ENCODE measurements around the gene CLTB.

CLTB gene

GRCh38 chr5:176350416-176350815 lies 65.9 kb downstream of the CLTB start:
- DNase-seq (ENCODE audit: low read depth): no peak

DNA sequence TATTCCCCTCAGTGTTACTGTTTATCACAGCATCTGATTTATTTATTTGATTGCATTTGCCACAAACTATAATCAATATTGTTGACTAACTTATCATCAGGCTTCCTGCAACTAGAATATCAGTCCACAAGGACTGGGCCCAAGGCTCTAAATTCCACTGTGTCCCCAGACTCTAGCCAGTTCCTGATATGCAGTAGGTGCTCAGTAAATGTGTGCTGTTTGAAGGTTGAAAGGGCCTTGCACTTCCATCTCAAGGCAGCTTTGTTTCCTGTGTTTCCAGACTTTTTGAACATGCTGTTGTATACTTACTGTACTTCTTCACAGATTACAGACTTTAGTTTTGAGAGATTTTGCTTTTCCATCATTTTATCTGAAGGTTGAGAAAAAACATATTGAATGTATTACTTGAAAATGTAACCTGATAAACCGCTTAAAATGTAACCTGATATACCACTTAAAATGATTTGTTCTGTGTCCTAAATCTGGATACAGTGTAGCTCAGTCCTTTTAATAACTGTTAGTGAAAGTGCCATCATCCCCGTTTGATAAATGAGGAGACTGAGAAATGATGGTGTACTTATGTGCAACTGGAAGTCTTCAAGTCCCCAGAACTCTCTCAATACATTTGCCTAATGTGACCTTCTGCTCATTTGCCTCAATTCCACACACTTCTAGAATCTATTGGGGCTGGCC lies 73.4 kb downstream of the CLTB start:
- peak; percentile 16 for DNase-seq (ENCODE audit: low read depth)

All from fibroblast of gingiva (primary cell).